GM18909 (cell line): ENCODE measurements around the gene RAB28.

ENCODE experiments used
- ATAC-seq: cut with Tn5 transposase; IDR thresholded peaks from one replicate; pipeline ENCODE4 v1.9.1; 2021; ENCODE audit warnings: mild to moderate bottlenecking; ENCODE audit not compliant: unreplicated experiment, poor library complexity

The RAB28 gene

DNA sequence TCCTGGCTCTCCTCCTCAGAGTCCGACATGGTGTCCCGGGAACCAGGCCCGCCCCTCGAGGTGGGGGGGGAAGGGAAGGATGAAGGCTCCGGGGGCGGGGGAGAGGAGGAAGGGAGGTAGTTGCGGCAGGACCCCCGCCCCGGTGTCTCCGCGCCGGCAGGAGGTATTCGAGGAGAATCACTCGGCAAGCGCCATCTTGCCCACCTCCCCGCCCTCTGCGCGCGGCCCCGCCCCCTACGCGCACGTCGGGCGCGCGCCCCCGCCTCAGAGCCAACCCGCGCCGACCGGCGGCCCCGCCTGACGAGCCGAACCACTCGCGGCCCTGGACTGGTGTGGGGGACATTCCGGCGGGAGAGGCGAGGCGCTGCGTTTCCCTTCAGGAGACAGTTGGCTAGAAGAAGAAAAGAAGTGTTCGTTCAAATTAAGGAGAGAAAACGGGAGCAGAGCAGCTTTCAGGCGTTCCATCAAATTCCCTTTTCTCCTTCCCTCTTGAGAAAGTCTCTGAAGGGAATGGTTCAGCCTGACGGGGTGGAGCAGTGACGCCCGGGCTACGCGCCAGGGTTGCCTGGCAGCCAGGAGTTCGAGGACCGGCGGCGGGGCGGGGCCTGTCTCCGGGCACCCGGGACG lies at the start of gene RAB28:
Gene RAB28 (minus strand): TSS at position 219 of the 627 bp plus-strand sequence.
- ATAC-seq = peak; percentile 98

DNA sequence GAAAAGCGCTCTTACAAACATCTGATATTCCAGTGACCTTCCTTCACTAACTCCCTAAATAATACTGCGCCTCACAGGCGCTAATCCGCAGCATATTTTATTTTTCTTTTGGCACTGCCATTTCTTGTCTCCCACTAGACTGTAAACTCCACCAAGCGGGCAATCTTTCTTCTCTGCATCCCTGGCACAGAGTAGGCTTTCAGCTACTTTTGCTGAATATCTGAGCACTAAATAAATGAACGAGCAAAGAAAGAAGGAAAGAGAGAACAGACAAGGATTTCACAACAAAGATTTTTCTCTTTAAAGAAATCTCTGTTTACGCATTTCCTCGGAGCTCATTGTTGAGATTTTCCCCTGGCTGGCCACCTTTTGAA lies 47.5 kb upstream of the RAB28 start:
- ATAC-seq = no peak

DNA sequence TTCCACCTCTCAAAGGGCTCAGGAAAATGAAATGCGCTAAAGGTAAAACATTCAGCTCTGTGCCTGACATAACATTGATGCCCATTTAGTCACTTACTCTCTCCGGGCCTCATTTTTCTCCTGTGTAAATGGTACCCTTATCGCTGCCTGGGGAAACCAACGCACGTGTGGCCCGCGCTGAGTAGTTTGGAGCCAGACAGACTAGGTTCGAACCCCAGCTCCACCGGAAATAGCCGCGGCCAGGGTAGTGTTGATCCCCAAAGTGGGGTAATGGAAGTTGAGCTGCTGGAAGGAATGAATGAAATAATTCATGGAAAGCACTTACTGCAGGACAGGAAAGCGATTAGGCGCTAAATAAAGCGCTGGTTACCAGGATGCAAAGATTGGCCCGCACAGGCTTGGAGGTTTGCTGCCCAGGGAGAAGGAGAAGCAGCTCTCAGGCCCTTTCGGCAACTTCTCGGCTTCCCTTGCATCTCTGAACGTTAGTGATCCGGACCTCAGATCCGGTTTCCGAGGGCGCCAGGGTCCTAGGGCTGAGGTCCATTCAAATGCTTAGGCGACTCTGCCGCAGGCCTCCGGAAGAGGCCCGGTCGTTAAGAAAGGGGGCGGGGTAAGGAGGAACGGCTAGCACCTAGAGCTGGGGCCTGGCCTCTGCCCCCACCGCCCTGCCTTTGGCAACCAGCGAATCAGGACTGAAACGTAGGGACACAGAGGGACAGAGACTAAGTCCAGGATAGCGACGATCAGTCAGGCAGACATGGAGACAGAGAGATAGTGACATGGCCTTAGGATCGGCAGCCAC lies 46.9 kb upstream of the RAB28 start:
- ATAC-seq = no peak

DNA sequence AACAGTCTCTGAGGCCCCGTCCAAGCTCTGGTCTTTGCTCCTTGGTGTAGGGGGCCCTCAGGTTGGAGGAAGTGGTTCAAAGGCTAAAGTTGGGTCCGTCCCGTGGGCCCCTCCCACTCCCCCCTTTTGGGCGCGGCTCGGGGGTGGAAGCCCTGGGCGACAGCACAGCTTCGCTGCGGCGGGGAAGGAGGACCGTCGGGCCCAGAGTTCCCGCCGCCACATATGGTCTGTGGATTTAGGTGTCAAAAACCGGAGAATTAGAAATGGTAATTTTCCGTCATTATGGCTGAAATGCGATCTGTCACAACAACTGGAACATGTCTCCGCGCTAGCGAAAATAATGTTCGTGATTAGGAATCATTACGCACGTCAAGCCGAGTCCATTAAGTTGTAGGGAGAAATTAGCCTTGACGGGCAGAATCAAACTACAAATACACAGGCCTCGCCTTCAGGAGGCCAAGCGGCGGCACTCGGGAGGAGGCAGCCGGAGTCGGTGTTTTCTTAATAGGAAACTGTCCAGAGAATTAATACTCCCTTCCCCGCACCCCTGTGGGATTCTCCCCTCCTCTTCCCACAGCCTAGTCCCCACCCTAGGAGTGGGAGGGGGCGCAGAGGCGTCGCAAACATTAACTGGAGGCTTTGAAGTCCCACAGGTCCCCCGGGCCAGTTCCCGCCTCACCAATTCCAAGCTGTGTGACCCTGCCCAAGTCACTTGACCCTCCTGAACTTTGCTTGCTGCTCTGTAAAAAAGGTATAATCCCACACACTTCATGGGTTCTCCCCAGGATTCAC lies 45.2 kb upstream of the RAB28 start:
- no peak for ATAC-seq

DNA sequence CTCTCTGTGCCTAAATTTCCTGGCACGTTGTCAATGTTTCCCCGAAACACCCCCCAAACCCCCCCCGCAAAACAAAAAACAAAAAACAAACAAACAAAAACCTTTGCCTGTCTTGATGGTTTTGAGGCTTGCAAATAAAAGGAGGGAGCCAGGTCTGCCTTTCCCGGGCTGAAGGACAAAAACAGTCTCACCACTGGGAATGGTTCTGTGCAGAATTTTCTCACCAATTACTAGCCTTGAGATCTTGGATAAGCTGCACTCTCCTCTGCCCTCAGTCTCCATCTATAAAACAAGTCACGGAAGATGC lies 44.6 kb upstream of the RAB28 start:
- no peak for ATAC-seq

DNA sequence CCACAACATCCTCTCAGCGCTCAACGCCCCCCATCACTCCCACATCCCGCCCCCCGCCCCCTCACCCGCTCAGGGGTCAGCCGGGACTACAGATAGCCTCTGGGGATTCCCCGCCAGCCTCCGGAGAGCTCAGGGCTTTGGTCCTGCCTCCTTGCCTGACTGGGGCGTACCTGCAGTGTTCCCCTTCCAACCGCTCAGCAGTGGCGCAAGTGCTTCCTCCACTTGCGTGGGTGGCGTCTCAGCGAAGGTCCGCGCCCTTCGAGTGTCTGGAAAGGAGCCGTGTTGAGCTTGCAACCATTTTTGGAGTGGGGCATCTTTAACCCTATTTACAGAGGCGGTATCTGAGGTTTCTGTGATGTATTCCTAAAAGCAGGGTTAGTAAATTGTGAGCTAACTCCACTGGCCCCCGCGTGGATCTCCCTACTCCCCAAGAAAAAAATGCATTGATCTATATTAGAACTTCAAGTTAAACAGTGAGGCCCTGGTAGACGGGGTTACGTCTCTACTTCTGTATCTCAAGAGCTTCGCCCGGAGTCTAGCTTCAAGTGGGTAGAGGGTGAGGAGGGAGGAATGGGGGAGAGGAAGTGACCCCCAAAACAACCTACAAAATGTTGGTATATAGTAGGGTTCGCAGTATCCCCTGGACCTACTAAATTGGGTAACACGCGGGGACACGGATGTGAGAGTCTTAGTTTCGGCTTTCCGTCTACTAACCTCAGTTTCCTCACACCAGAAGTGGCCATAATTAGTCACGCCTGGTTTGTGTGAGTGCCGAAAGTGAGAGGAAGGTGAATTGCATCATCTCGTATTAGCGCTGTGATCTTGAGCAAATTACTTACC lies 44.1 kb upstream of the RAB28 start:
- peak; percentile 87 for ATAC-seq

DNA sequence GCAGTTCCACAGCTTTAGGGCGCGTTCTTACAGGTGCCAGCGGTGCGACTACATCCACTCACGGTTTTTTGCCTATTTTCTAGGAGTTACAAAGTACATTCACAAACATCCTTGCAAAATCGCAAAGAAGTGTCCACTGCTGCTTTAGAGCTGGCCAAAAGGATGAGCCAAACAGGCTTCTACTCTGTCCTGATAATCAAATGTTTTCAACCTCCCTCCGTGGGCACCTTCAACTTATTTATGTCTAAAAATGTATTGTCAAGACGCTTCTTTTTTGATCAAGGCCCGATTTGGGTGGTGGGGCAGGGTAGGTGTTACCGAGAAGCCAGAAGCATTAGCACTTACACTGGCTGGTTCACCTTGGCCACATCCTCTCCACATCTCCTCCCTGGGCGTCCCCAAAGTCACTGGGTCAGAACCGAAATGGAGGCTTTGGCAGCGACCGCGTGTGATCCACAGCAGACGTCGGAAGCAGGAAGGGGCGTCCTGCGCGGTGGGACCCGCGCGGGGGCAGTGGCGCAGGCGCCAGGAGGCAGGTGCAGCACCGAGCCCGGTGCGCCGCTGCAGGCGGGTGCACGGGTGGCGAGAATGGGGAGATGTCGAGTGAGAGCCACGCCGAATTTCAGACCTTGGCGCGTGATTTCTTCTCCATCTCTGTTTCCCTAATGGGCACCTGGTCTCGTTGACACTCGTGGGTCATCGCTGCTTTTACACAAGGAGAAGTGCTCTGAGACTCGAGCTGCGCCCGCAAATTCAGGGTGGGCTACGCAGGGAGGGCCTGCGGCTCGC lies 43.2 kb upstream of the RAB28 start:
- no peak for ATAC-seq

DNA sequence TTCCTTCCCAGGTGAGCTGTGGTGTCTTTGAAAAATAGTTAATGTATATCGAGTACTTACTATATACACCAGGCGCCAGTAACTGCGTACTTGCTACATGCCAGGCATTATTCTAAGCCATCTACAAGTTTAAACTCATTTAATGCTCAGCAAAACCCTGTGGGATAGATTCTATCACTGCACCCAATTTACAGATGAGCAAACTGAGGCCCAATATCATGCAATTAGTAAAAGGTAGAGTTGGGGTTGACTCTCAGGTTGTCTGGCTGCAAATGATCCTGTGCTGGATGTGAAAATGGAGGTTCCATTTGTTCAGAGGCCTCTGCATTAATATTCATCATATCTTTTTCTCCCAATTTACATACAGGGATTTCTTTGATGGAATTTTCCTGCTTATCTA lies 42.5 kb upstream of the RAB28 start:
- ATAC-seq = no peak

DNA sequence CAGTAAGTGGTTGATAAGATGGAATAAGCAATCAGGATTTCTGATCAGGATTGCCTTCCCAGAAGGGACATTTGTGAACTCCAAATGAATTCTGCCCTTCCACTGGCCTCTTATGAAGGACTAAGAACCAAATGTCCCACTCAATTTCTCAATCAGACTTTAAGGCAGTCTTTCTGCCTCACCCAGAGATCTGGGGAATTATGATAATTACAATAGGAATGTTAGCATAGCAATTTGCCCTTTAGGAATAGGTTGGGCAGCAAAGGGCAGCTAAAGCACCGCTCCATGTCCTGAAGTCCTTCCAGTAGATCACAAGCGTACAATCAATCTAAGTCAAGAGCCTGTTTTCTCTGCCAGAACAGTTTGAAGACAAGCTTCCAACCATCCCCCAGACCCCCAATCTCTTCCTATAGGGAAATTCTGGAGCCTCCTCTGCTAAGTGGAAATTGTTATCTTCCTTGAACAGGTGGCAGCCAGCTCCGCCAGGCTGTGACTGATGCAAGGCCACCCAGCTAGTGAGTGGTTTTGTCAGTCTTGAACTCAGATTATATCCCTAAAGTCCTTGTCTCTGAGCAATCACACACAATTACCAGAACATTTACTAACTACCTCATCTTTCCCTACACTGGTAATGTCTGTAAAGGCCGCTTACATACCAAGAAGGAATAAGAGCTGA lies 41.6 kb upstream of the RAB28 start:
- ATAC-seq = no peak

DNA sequence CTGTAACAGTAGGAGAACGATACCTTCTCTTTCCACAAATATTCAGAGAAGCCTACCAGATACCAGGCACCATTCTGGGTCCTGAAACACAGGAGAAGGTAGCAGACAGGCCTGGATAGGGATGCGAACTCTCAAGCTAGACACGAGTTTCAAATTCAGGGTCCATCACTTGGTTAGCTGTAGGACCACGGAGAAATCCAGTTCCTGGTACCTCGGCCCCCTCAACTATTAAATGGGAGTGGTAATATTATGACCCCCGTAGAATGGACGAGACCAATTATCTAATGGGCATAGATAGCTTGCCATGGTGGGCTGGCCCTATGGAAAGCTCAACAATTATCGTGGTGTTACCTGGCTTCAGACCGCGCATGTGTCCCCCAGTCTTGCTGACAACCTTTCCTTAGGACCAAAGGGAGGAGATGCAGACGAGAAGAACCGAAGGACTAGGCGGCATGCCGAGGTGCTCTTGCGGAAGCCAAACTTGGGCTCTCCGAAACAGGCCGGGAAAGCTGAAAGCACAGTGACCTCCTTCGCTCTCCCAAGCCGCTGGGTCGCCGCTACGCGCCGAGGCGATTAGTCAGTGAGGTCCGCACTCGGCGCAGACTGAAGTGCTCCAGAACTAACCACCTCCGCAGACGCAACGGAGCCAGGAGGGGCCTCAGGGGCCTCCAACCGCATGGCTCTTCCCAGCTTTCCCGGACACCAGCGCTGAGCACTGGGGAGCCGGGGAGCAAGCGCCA lies 40.5 kb upstream of the RAB28 start:
- ATAC-seq = no peak

DNA sequence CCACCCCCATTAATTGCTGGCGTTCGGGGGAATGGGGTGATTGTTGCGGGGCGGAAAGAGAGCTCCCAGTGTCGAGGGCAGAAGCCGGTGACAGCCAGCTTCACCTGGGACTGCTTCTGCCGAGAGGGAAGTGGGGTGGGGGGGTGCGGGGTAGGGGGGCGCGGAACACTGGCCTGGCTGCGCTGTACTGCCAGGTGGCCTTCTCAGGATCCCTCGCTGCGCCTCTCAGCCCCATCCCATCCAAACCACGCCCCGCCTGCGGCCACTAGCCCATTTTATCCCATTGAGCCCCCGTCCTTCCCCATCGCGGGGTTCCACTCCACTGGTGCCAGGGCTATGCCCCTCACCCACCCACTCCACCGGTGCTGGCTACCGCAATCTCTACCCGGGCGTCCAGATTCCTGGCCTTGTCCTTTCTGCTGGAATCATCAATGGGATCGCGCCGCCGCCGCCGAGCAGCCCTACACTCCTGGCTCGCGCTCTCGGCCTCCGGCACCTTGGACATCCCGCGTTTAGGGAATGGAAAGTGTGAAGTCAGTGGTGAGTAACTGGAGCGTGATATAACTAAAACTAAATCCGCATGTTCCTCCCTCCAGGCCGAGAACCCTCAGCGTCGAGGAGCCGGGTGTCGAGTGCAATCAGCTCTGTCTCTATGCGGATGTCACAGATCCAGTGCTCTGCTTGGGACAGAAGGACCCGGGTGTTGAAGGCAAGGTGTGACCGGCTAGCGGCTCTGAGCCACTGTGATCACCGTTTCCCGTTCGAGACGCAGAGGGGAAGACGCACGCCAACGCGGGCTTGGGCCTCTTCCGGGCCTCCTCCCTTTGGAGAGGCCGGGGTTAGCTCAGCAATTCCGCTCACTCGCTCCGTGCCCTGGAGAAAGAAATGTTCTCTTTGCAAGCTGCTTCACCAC lies 39.7 kb upstream of the RAB28 start:
- ATAC-seq = no peak

DNA sequence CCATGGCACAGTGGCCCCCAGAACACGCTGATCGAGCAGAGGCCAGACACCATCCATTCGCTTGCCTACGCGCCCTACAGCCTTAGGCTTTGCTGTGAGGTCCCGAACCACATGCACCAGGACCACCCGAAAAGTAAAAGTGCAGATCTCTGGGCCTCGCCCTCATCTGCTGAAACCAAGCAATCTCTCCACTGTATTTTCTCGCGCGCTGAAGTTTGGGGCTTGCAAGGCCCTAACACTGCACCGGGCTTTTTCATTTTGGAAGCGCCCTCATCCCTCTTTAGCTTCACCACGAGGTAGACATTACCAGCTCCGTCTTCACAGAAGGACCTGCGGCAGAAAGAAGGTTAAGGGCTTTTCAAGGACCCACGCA lies 39.0 kb upstream of the RAB28 start:
- no peak for ATAC-seq

DNA sequence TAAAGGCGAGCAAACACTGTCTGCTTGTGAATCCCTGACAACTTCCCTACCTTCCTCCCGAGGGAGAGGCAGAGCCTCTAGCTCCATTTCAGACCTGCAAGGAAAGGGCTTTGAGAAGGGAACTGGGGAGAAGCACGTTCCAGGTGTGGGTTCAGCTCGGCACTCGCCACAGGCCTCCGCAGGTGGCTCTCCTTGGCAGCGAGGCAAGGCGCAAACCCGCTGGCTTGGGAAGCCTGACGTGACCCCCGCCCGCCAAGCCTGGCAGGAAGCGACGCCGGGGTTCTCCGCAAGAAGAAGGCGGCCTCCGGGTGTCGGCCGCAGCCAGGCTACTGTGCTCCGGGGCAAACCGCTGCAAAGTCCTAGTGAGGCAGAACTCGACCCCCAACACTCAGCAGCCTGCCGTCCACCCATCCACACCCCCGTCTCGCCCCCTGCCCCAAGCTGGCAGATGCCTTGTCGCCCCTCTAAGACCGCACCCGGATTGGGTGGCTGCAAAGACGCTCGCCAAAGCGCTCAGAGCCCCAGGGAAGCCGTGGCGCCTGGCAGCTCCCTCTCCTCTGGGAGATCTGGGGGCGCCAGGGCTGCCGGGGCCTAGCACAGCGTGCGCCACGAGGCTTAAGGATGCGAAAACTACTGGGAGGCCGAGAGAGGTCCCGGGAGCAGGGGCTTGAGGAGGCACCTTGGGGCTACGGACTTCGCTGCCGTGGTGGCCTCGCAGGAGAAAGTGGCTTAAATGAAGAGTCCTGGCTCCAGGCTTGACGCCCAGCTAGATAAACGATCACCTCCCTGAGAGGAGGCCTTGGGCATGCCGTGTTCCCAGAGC lies 38.4 kb upstream of the RAB28 start:
- no peak for ATAC-seq

DNA sequence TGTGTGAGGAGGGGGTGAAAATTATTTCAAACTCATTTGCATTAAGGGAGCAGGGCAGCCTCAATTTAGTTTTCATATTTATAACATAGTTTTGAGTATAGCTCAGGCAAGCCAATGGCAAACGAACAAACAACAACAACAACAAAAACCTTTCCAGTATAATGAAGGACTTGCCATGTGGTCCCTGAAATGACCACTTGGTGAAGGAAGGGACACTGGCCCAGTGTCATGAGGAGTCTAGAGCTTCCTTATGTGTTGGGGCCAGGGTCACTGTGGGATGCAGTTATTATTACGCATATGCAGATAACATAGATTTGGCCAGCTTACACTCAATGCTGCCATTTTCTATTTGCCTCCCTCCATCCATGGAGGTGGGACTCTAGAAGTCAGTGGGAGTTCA lies 36.9 kb upstream of the RAB28 start:
- ATAC-seq = no peak

DNA sequence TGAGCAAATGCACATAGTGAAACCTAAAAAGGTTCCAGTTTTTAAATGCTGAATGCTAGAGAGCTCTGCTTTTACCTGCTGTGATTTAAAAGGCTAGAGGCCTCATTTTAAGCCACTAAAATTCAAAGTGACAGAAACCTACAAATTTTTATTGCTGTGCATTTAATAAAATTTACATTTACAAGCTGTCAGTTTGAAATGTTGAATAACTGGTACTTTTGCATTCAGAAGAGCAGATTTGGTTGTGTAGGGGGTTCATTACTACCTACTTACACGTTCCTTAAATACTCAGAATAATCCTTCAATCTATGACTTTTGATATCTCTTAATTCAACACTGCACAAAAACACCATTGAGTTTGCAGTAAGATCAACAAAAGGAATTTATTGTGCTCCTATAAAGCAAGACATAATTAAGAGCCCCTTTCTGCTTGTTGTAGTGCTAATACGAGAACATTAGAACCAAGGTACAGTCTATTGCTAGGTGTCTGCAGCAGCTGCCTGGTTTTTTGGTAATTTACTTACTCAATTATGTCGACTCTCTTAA lies 32.2 kb upstream of the RAB28 start:
- ATAC-seq = no peak

DNA sequence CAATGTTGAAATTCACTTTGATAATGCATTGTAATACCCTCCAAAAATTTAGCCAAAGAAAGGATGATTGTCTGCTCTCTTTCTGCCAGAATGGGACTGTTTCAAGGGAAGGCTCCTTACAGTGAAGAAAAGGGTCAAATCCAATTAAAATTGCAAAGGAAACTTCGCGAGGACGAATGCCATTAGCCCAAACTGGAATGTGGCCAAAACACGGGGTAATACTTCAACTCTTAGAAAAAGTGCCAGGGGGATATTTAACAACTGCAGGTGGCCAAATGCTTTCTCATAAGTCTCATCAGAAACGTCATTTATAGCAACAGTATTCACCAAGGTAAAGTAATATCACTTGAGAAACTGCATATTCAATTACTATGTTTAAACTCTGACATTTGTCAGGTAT lies 31.1 kb upstream of the RAB28 start:
- no peak for ATAC-seq

DNA sequence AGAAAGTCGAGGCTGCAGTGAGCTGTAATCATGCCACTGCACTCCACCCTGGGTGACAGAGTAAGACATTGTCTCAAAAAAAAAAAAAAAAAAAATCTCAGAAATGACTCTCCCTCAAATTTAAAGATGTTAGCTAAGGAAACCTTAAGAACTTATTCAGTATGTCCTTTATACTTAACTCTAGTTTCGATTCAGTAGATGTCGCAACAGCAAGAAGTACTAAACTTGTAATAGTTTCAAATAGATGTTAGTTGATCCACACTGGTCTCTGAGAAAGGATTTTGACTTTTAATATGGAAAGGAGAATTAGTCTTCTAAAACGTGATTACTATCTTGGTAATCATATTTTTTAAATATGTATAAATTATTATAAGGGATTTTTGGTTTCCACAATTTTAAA lies 30.6 kb upstream of the RAB28 start:
- ATAC-seq = no peak
